NB4 (cell line): ENCODE results near the gene RBM20.

Source experiments
- CTCF ChIP-seq: IDR thresholded peaks from one replicate; pipeline ENCODE4 v1.5.1; 2012; ENCODE audit warnings: low read depth, low read length
- MAX ChIP-seq: IDR thresholded peaks from 2 replicates; pipeline ENCODE4 v1.6.1; 2011; ENCODE audit warnings: low read depth, low read length
- MYC ChIP-seq: IDR thresholded peaks from 2 replicates; pipeline ENCODE4 v1.6.1; 2011; ENCODE audit warnings: low read depth, low read length
- POLR2A ChIP-seq: IDR thresholded peaks from 2 replicates; pipeline ENCODE4 v1.6.1; 2011; ENCODE audit warnings: mild to moderate bottlenecking; ENCODE audit not compliant: insufficient read length; ENCODE audit errors: extremely low read depth

- no peak for TF ChIP-seq CTCF
- no peak for TF ChIP-seq POLR2A
- no peak for TF ChIP-seq MYC
- no peak for TF ChIP-seq MAX
Measured at GRCh38 chr10:110694263-110694662, 50.1 kb downstream of the RBM20 start.
